Neural cell (in vitro differentiated cells): ENCODE data around the gene MTF2. TPM values are rescaled to one million over a fixed set of nuclear protein-coding genes. Genes with fewer than 3 reads are reported as not detected.
A peak's percentile ranks its signal among the peaks of the same experiment; 100 is the strongest.

Source experiments
- H2AFZ ChIP-seq: fragments of 200-600, 300-800 bp; sonication (generic), shearing (Covaris generic); 2 replicates; pipeline ENCODE4 v1.6.0; 2014; ENCODE audit warnings: low read depth, mild to moderate bottlenecking, antibody characterized with exemption, low read length, moderate library complexity
- H3F3A ChIP-seq: fragments of 200-600 bp; shearing (Covaris generic); 2 replicates; pipeline ENCODE4 v1.6.1; 2016; ENCODE audit warnings: mild to moderate bottlenecking, moderate library complexity, mixed read lengths, antibody characterized with exemption, low read length; ENCODE audit not compliant: insufficient read depth, poor library complexity, severe bottlenecking
- H3K27ac ChIP-seq: fragments of 200-600, 300-800 bp; sonication (generic), shearing (Covaris generic); 2 replicates; pipeline ENCODE4 v1.5.1; 2014; ENCODE audit warnings: mild to moderate bottlenecking, low read length, moderate library complexity
- H3K27me3 ChIP-seq: fragments of 300-800, 200-600 bp; sonication (generic), shearing (Covaris generic); 2 replicates; pipeline ENCODE4 v1.6.0; 2014; ENCODE audit warnings: mild to moderate bottlenecking, low read depth, low read length, moderate library complexity; ENCODE audit not compliant: insufficient read depth
- H3K36me3 ChIP-seq: fragments of 300-800, 200-600 bp; sonication (generic), shearing (Covaris generic); 2 replicates; pipeline ENCODE4 v1.5.1; 2014; ENCODE audit warnings: mild to moderate bottlenecking, antibody characterized with exemption, low read length, moderate library complexity; ENCODE audit not compliant: insufficient read depth
- H3K4me2 ChIP-seq: fragments of 300-800, 200-600 bp; sonication (generic), shearing (Covaris generic); 2 replicates; pipeline ENCODE4 v1.6.0; 2014; ENCODE audit warnings: mild to moderate bottlenecking, low read length
- H3K4me3 ChIP-seq: fragments of 300-800, 200-600 bp; sonication (generic), shearing (Covaris generic); 2 replicates; pipeline ENCODE4 v1.5.1; 2014; ENCODE audit warnings: mild to moderate bottlenecking, low read length, moderate library complexity
- H3K79me2 ChIP-seq: fragments of 200-600 bp; shearing (Covaris generic); replicated peaks from 2 replicates; pipeline ENCODE4 v1.6.0; 2014; ENCODE audit warnings: mild to moderate bottlenecking, low read length, moderate library complexity; ENCODE audit not compliant: insufficient read depth
- H3K9ac ChIP-seq: fragments of 300-800, 200-600 bp; sonication (generic), shearing (Covaris generic); 2 replicates; pipeline ENCODE4 v1.6.1; 2016; ENCODE audit warnings: mild to moderate bottlenecking, low read length, mixed read lengths
- H3K9me2 ChIP-seq: fragments of 200-600 bp; shearing (Covaris generic); 2 replicates; pipeline ENCODE4 v1.6.1; 2016; ENCODE audit warnings: mild to moderate bottlenecking, low read length, mixed read lengths; ENCODE audit not compliant: insufficient read depth
- H3K9me3 ChIP-seq: fragments of 200-600, 300-800 bp; sonication (generic), shearing (Covaris generic); 2 replicates; pipeline ENCODE4 v1.6.1; 2016; ENCODE audit warnings: mild to moderate bottlenecking, mixed run types, low read length, moderate library complexity, mixed read lengths
- H4K20me1 ChIP-seq: fragments of 200-600 bp; shearing (Covaris generic); 2 replicates; pipeline ENCODE4 v1.6.1; 2016; ENCODE audit warnings: mild to moderate bottlenecking, mixed run types; ENCODE audit not compliant: insufficient read depth
- CTCF ChIP-seq: fragments of 450-650 bp; IDR thresholded peaks from 2 replicates; pipeline ENCODE4 v1.5.1; 2014; ENCODE audit warnings: antibody characterized with exemption, mild to moderate bottlenecking, moderate library complexity; ENCODE audit not compliant: poor library complexity, severe bottlenecking
- EP300 ChIP-seq: fragments of 450-650 bp; conservative IDR thresholded peaks from 2 replicates; pipeline ENCODE4 v1.6.1; 2014; ENCODE audit warnings: antibody characterized with exemption, mild to moderate bottlenecking, moderate library complexity; ENCODE audit not compliant: poor library complexity, severe bottlenecking
- EZH2 ChIP-seq: fragments of 200-600, 300-800 bp; shearing (Covaris generic), sonication (generic); IDR thresholded peaks from 2 replicates; pipeline ENCODE4 v1.6.1; 2014; ENCODE audit warnings: antibody characterized with exemption, low read length, borderline replicate concordance, mild to moderate bottlenecking; ENCODE audit not compliant: insufficient read depth, poor library complexity, severe bottlenecking
- MXI1 ChIP-seq: fragments of 450-650 bp; conservative IDR thresholded peaks from 2 replicates; pipeline ENCODE4 v1.6.1; 2014; ENCODE audit warnings: antibody characterized with exemption, mild to moderate bottlenecking; ENCODE audit not compliant: poor library complexity, severe bottlenecking
- POLR2AphosphoS5 ChIP-seq: IDR thresholded peaks from 2 replicates; pipeline ENCODE4 v1.6.1; 2012
- RAD21 ChIP-seq: fragments of 450-650 bp; conservative IDR thresholded peaks from 2 replicates; pipeline ENCODE4 v1.6.1; 2014; ENCODE audit warnings: antibody characterized with exemption, mild to moderate bottlenecking, moderate library complexity
- SMC3 ChIP-seq: fragments of 450-650 bp; conservative IDR thresholded peaks from 2 replicates; pipeline ENCODE4 v1.6.1; 2014; ENCODE audit warnings: antibody characterized with exemption, mild to moderate bottlenecking, moderate library complexity; ENCODE audit not compliant: poor library complexity
- TAF1 ChIP-seq: IDR thresholded peaks from 2 replicates; pipeline ENCODE4 v1.6.1; 2012; ENCODE audit warnings: low read depth
- polyA plus RNA-seq: library from polyadenylated mRNA; depleted of rRNA; stranded (reverse); fragments of >200 nt; gene quantifications from 2 replicates; pipeline ENCODE4 v1.2.3, GENCODE V29; 2014
- TF ChIP-seq, protein P1 (sequence below): IDR thresholded peaks from 2 replicates; pipeline ENCODE4 v1.6.1; 2012; ENCODE audit warnings: borderline replicate concordance

Gene MTF2
- polyA plus RNA-seq, 1 donor from 2014 or later, result 124 TPM

- Histone ChIP-seq H2AFZ (peak overlapping the region; percentile 97), H3K27me3 (no peaks in the 10 kb centered on the region), H3K9ac (peak overlapping the region; percentile 100), H3K4me2 (peak overlapping the region; percentile 71), H4K20me1 (peaks cover 14% of the 10 kb centered on the region), H3K79me2 (peaks cover 41% of the 10 kb centered on the region), H3K36me3 (peaks cover 6% of the 10 kb centered on the region), H3F3A (no peaks in the 10 kb centered on the region), H3K4me3 (peak overlapping the region; percentile 78), H3K9me3 (no peaks in the 10 kb centered on the region), H3K9me2 (no peaks in the 10 kb centered on the region), H3K27ac (peak overlapping the region; percentile 100)
- TF ChIP-seq CTCF (no peak), TAF1 (no peak), EZH2 (no peak), RAD21 (no peak), POLR2AphosphoS5 (no peak), EP300 (no peak), MXI1 (no peak), SMC3 (no peak)
- TF ChIP-seq, protein P1, sequence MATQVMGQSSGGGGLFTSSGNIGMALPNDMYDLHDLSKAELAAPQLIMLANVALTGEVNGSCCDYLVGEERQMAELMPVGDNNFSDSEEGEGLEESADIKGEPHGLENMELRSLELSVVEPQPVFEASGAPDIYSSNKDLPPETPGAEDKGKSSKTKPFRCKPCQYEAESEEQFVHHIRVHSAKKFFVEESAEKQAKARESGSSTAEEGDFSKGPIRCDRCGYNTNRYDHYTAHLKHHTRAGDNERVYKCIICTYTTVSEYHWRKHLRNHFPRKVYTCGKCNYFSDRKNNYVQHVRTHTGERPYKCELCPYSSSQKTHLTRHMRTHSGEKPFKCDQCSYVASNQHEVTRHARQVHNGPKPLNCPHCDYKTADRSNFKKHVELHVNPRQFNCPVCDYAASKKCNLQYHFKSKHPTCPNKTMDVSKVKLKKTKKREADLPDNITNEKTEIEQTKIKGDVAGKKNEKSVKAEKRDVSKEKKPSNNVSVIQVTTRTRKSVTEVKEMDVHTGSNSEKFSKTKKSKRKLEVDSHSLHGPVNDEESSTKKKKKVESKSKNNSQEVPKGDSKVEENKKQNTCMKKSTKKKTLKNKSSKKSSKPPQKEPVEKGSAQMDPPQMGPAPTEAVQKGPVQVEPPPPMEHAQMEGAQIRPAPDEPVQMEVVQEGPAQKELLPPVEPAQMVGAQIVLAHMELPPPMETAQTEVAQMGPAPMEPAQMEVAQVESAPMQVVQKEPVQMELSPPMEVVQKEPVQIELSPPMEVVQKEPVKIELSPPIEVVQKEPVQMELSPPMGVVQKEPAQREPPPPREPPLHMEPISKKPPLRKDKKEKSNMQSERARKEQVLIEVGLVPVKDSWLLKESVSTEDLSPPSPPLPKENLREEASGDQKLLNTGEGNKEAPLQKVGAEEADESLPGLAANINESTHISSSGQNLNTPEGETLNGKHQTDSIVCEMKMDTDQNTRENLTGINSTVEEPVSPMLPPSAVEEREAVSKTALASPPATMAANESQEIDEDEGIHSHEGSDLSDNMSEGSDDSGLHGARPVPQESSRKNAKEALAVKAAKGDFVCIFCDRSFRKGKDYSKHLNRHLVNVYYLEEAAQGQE, result no peak
Observed at GRCh38 chr1:93078203-93078602, 880 bp upstream of the MTF2 start.

DNA sequence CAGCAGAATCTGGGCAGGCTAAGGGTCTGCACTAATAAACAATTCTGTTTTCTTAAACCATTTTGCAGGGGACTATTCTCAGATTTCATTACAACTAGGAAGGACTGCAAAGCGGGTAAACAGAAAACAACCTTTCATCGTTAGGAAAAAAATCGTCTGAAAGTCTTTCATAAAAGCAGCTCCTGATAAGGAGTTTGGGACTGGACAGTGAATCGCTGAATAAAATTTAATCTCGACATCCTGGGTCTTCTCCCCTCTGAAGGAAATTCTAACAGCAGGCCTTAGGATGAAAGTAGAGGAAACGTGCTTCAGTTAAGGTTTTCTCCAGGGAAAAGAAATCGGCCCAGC is 471 bp upstream of the MTF2 start:
- H2AFZ ChIP-seq, result peak overlapping the region; percentile 97
- H3K79me2 ChIP-seq, result peaks cover 45% of the 10 kb centered on the region
- peaks cover 10% of the 10 kb centered on the region for H3K36me3 ChIP-seq
- H4K20me1 ChIP-seq, result peaks cover 17% of the 10 kb centered on the region
- no peaks in the 10 kb centered on the region for H3K9me3 ChIP-seq
- peak overlapping the region; percentile 78 for H3K4me3 ChIP-seq
- peak overlapping the region; percentile 71 for H3K4me2 ChIP-seq
- TF ChIP-seq, protein P1, result no peak
- H3K9ac ChIP-seq, result peak overlapping the region; percentile 100
- peak overlapping the region; percentile 100 for H3K27ac ChIP-seq
- H3K27me3 ChIP-seq, result no peaks in the 10 kb centered on the region
- H3K9me2 ChIP-seq, result no peaks in the 10 kb centered on the region
- no peaks in the 10 kb centered on the region for H3F3A ChIP-seq
